ENCODE measurements around the gene BMP7.

- TF ChIP-seq, protein P1, sequence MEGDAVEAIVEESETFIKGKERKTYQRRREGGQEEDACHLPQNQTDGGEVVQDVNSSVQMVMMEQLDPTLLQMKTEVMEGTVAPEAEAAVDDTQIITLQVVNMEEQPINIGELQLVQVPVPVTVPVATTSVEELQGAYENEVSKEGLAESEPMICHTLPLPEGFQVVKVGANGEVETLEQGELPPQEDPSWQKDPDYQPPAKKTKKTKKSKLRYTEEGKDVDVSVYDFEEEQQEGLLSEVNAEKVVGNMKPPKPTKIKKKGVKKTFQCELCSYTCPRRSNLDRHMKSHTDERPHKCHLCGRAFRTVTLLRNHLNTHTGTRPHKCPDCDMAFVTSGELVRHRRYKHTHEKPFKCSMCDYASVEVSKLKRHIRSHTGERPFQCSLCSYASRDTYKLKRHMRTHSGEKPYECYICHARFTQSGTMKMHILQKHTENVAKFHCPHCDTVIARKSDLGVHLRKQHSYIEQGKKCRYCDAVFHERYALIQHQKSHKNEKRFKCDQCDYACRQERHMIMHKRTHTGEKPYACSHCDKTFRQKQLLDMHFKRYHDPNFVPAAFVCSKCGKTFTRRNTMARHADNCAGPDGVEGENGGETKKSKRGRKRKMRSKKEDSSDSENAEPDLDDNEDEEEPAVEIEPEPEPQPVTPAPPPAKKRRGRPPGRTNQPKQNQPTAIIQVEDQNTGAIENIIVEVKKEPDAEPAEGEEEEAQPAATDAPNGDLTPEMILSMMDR (IDR thresholded peaks at IDR 0.05 in 2 of 3, conservative IDR thresholded peaks at IDR 0.05 in 1 of 3; ENCODE audit: insufficient read depth in 2 of 3, low read depth in 1 of 3, low read length in 3 of 3), result no peak
- TF ChIP-seq, protein P2, sequence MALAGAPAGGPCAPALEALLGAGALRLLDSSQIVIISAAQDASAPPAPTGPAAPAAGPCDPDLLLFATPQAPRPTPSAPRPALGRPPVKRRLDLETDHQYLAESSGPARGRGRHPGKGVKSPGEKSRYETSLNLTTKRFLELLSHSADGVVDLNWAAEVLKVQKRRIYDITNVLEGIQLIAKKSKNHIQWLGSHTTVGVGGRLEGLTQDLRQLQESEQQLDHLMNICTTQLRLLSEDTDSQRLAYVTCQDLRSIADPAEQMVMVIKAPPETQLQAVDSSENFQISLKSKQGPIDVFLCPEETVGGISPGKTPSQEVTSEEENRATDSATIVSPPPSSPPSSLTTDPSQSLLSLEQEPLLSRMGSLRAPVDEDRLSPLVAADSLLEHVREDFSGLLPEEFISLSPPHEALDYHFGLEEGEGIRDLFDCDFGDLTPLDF (CRISPR knock-in tag; IDR thresholded peaks at IDR 0.05), result no peak
- TF ChIP-seq DNMT1 (IDR thresholded peaks at IDR 0.05), result no peak
- TF ChIP-seq ZNF277 (CRISPR knock-in tag; IDR thresholded peaks at IDR 0.05; ENCODE audit: borderline replicate concordance), result no peak
- TF ChIP-seq NRF1 (conservative IDR thresholded peaks at IDR 0.05 in 1 of 2, IDR thresholded peaks at IDR 0.05 in 1 of 2), result no peak
- no peak for TF ChIP-seq ELF1 (tag; IDR thresholded peaks at IDR 0.05)
- no peak for TF ChIP-seq YY1 (IDR thresholded peaks at IDR 0.05; ENCODE audit: borderline replicate concordance in 1 of 3, control insufficient read depth in 1 of 3, extremely low read depth in 1 of 3, insufficient read depth in 3 of 3, insufficient read length in 1 of 3, insufficient replicate concordance in 2 of 3, low read depth in 1 of 3, low read length in 2 of 3)
- TF ChIP-seq REST (IDR thresholded peaks at IDR 0.05; ENCODE audit: borderline replicate concordance), result no peak
- TF ChIP-seq REST (CRISPR knock-in tag; IDR thresholded peaks at IDR 0.05; ENCODE audit: low read depth), result no peak
- no peak for TF ChIP-seq SREBF2 (CRISPR knock-in tag; IDR thresholded peaks at IDR 0.05)
- no peak for TF ChIP-seq HNRNPK (IDR thresholded peaks at IDR 0.05; ENCODE audit: low read depth, low read length, poor library complexity, severe bottlenecking)
- no peak for TF ChIP-seq ZBTB33 (CRISPR knock-in tag; IDR thresholded peaks at IDR 0.05)
Measured at GRCh38 chr20:57312138-57312537, 45.7 kb upstream of the BMP7 start.

All from K562 (cell line).